SKM-1 treated with dmso at 0.1 percent for 144 hours (cell line): Measurements from ENCODE around the gene PIK3R2.

ENCODE experiments used
- DNase-seq: peaks from one replicate; lab custom pipeline; 2025; ENCODE audit not compliant: unreplicated experiment; lab: John Stamatoyannopoulos, UW

The PIK3R2 gene

GRCh38 chr19:18171605-18172327 lies 18.8 kb downstream of the PIK3R2 start:
- no peak for DNase-seq

GRCh38 chr19:18172331-18173053 lies 19.5 kb downstream of the PIK3R2 start:
- no peak for DNase-seq

GRCh38 chr19:18173054-18173571 lies 20.1 kb downstream of the PIK3R2 start:
- no peak for DNase-seq

- DNase-seq: peak; percentile 40
Observed at GRCh38 chr19:18173572-18174288, 20.8 kb downstream of the PIK3R2 start, which contains the start of gene IFI30. TSS of gene IFI30 (plus strand) at chr19:18173813. CDS start at chr19:18173842, 29 bp downstream.

- no peak for DNase-seq
Observed at GRCh38 chr19:18174983-18175382, 22.0 kb downstream of the PIK3R2 start.

- no peak for DNase-seq
Observed at GRCh38 chr19:18176367-18177310, 23.7 kb downstream of the PIK3R2 start.

- peak; percentile 27 for DNase-seq
Observed at GRCh38 chr19:18179957-18180356, 27.0 kb downstream of the PIK3R2 start.

GRCh38 chr19:18183529-18183928 lies 30.6 kb downstream of the PIK3R2 start:
- DNase-seq: no peak

- DNase-seq: no peak
Observed at GRCh38 chr19:18185538-18185937, 32.6 kb downstream of the PIK3R2 start.

GRCh38 chr19:18190278-18190677 lies 37.3 kb downstream of the PIK3R2 start:
- no peak for DNase-seq

GRCh38 chr19:18191640-18192062 lies 38.7 kb downstream of the PIK3R2 start:
- no peak for DNase-seq

- DNase-seq: peak; percentile 99
Observed at GRCh38 chr19:18192673-18193387, 39.9 kb downstream of the PIK3R2 start, which contains the start of gene MPV17L2. TSS of gene MPV17L2 (plus strand) at chr19:18193218. CDS start at chr19:18193282, 64 bp downstream.

- DNase-seq: no peak
Observed at GRCh38 chr19:18193388-18194180, 40.6 kb downstream of the PIK3R2 start.

GRCh38 chr19:18194181-18194530 lies 41.2 kb downstream of the PIK3R2 start:
- DNase-seq: no peak

- DNase-seq: no peak
Observed at GRCh38 chr19:18194554-18195238, 41.7 kb downstream of the PIK3R2 start.

GRCh38 chr19:18196511-18196845 lies 43.5 kb downstream of the PIK3R2 start:
- DNase-seq: no peak

- no peak for DNase-seq
Observed at GRCh38 chr19:18197306-18197705, 44.3 kb downstream of the PIK3R2 start.

- DNase-seq: no peak
Observed at GRCh38 chr19:18197941-18198340, 45.0 kb downstream of the PIK3R2 start.
